NT2/D1 (cell line): Measurements from ENCODE around the gene ATP6V0A4.
"Not testable (repeated sequence)": the region's sequence is repeated elsewhere in the genome, so short reads cannot be mapped to it uniquely, and the experiment has no call there.

Experiments used
- DNase-seq: peaks from one replicate; pipeline ENCODE4 v3.0.0-alpha.2; 2011; ENCODE audit warnings: low read depth, low spot score
- H3K27me3 ChIP-seq: 2 replicates; pipeline ENCODE4 v1.6.0; 2011; ENCODE audit warnings: mild to moderate bottlenecking; ENCODE audit not compliant: insufficient read length, insufficient read depth
- H3K36me3 ChIP-seq: 2 replicates; pipeline ENCODE4 v1.6.1; 2011; ENCODE audit warnings: mild to moderate bottlenecking, low read length, mixed read lengths; ENCODE audit not compliant: insufficient read depth, insufficient read length
- H3K4me1 ChIP-seq: 2 replicates; pipeline ENCODE4 v1.5.1; 2011; ENCODE audit not compliant: insufficient read depth, insufficient read length
- H3K4me3 ChIP-seq: 2 replicates; pipeline ENCODE4 v1.5.1; 2011; ENCODE audit warnings: low read depth; ENCODE audit not compliant: insufficient read length
- H3K9ac ChIP-seq: 2 replicates; pipeline ENCODE4 v1.6.0; 2011; ENCODE audit warnings: low read depth; ENCODE audit not compliant: insufficient read length
- H3K9me3 ChIP-seq: 2 replicates; pipeline ENCODE4 v1.5.1; 2011; ENCODE audit warnings: mild to moderate bottlenecking, low read length; ENCODE audit not compliant: insufficient read depth
- SUZ12 ChIP-seq: IDR thresholded peaks from 2 replicates; pipeline ENCODE4 v1.6.1; 2011; ENCODE audit not compliant: insufficient read length, insufficient read depth; ENCODE audit errors: extremely low read depth
- YY1 ChIP-seq: IDR thresholded peaks from 2 replicates; pipeline ENCODE4 v1.6.1; 2011; ENCODE audit not compliant: insufficient read length, insufficient read depth
- ZNF274 ChIP-seq: IDR thresholded peaks from 2 replicates; pipeline ENCODE4 v1.6.1; 2011; ENCODE audit warnings: mild to moderate bottlenecking, low read depth, low read length

The ATP6V0A4 gene

GRCh38 chr7:138690495-138690894, 107.5 kb downstream of the ATP6V0A4 start:
- TF ChIP-seq YY1 = no peak
- no peak for TF ChIP-seq ZNF274
- no peak for TF ChIP-seq SUZ12

GRCh38 chr7:138688037-138688436, 110.0 kb downstream of the ATP6V0A4 start:
- H3K4me3 ChIP-seq, H3K27me3 ChIP-seq, H3K9ac ChIP-seq, DNase-seq, H3K4me1 ChIP-seq, H3K36me3 ChIP-seq: not testable (repeated sequence)
- H3K9me3 ChIP-seq = peaks cover 11% of the 10 kb centered on the region; the same call in 1 of the 2 replicates

More at GRCh38 chr7:138690495-138690894, 107.5 kb downstream of the ATP6V0A4 start:
- Histone ChIP-seq H3K36me3 (no peaks in the 10 kb centered on the region), H3K27me3 (no peaks in the 10 kb centered on the region), H3K4me3 (no peak overlapping the region), H3K4me1 (no peaks in the 10 kb centered on the region), H3K9me3 (peaks cover 11% of the 10 kb centered on the region; the same call in 1 of the 2 replicates), H3K9ac (no peak overlapping the region)
- no peak for DNase-seq

- no peak overlapping the region for H3K4me3 ChIP-seq
- H3K27me3 ChIP-seq = no peaks in the 10 kb centered on the region
- TF ChIP-seq SUZ12 (no peak), YY1 (no peak), ZNF274 (no peak)
- H3K4me1 ChIP-seq = no peaks in the 10 kb centered on the region
- H3K9ac ChIP-seq = no peak overlapping the region
- no peaks in the 10 kb centered on the region for H3K36me3 ChIP-seq
- H3K9me3 ChIP-seq = peaks cover 11% of the 10 kb centered on the region; the same call in 1 of the 2 replicates
- DNase-seq = no peak
These were observed 113.7 kb downstream of the ATP6V0A4 start for GRCh38 chr7:138684340-138684739.

- TF ChIP-seq SUZ12 (no peak), ZNF274 (no peak), YY1 (no peak)
- Histone ChIP-seq H3K4me1 (no peaks in the 10 kb centered on the region), H3K9ac (no peak overlapping the region), H3K36me3 (no peaks in the 10 kb centered on the region), H3K9me3 (no peaks in the 10 kb centered on the region), H3K4me3 (no peak overlapping the region), H3K27me3 (no peaks in the 10 kb centered on the region)
- no peak for DNase-seq
These were observed 118.2 kb downstream of the ATP6V0A4 start for GRCh38 chr7:138679793-138680192.

GRCh38 chr7:138670594-138670993, 127.4 kb downstream of the ATP6V0A4 start:
- no peaks in the 10 kb centered on the region for H3K27me3 ChIP-seq
- H3K9me3 ChIP-seq = peaks cover 24% of the 10 kb centered on the region; the same call in 1 of the 2 replicates
- H3K4me1 ChIP-seq = no peaks in the 10 kb centered on the region
- no peak for DNase-seq
- no peaks in the 10 kb centered on the region for H3K36me3 ChIP-seq
- no peak overlapping the region for H3K9ac ChIP-seq
- TF ChIP-seq SUZ12 (no peak), YY1 (no peak), ZNF274 (no peak)
- H3K4me3 ChIP-seq = no peak overlapping the region

- Histone ChIP-seq H3K4me1 (no peaks in the 10 kb centered on the region), H3K9ac (no peak overlapping the region), H3K27me3 (no peaks in the 10 kb centered on the region), H3K9me3 (peaks cover 24% of the 10 kb centered on the region; the same call in 1 of the 2 replicates), H3K4me3 (no peak overlapping the region), H3K36me3 (no peaks in the 10 kb centered on the region)
- no peak for DNase-seq
- no peak for TF ChIP-seq YY1
These were observed 128.6 kb downstream of the ATP6V0A4 start for GRCh38 chr7:138669364-138669763.

- Histone ChIP-seq H3K9me3 (peaks cover 24% of the 10 kb centered on the region; the same call in 1 of the 2 replicates), H3K27me3 (no peaks in the 10 kb centered on the region), H3K9ac (no peak overlapping the region), H3K4me3 (no peak overlapping the region), H3K36me3 (no peaks in the 10 kb centered on the region), H3K4me1 (no peaks in the 10 kb centered on the region)
- no peak for DNase-seq
- TF ChIP-seq SUZ12 (no peak), ZNF274 (no peak), YY1 (no peak)
These were observed 129.1 kb downstream of the ATP6V0A4 start for GRCh38 chr7:138668946-138669345.

- H3K4me3 ChIP-seq = no peak overlapping the region
- TF ChIP-seq SUZ12 (no peak), ZNF274 (no peak), YY1 (no peak)
- no peaks in the 10 kb centered on the region for H3K4me1 ChIP-seq
- no peak for DNase-seq
- H3K36me3 ChIP-seq = no peaks in the 10 kb centered on the region
- peaks cover 24% of the 10 kb centered on the region; the same call in 1 of the 2 replicates for H3K9me3 ChIP-seq
- no peak overlapping the region for H3K9ac ChIP-seq
- no peaks in the 10 kb centered on the region for H3K27me3 ChIP-seq
These were observed 129.8 kb downstream of the ATP6V0A4 start for GRCh38 chr7:138668229-138668596.
